Measurements from ENCODE around the gene RBM38. TPM values are rescaled to one million over a fixed set of nuclear protein-coding genes. Genes with fewer than 3 reads are reported as not detected.
A peak's percentile ranks its signal among the peaks of the same experiment; 100 is the strongest.

The RBM38 gene
- polyA plus RNA-seq, 4 donors = 13.2 to 17.5 (median 15.8) TPM

- no peak for DNase-seq
Measured at GRCh38 chr20:57384953-57385761, 6.0 kb upstream of the RBM38 start.

DNA sequence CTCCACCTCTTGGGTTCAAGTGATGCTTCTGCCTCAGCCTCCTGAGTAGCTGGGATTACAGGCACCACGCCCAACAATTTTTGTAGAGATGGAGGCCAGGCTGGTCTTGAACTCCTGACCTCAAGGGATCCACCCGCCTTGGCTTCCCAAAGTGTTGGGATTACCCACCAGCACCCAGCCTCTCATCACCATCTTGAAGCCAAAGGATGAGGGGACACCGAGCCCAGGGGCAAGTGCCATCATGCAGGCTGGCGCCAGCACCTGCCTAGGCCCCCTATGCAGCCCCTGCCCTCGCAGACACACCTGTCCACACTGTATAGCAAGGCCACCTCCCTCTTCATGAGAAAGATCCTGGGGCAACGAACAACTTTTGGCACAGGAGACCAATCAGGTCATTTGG, 5.3 kb upstream of the RBM38 start:
- H3K9me3 ChIP-seq (ENCODE audit: control insufficient read depth in 2 of 2, insufficient read depth in 1 of 2, low read depth in 1 of 2, low read length in 1 of 2) = no peaks in the 10 kb centered on the region
- peaks cover 0 to 8% (median 0%) of the 10 kb centered on the region in 3 donors for H3K4me1 ChIP-seq (ENCODE audit: control insufficient read depth in 3 of 3, insufficient read depth in 2 of 3, low read depth in 1 of 3, low read length in 2 of 3)
- peaks cover 0 to 2% (median 0%) of the 10 kb centered on the region in 3 donors for H3K36me3 ChIP-seq (ENCODE audit: control insufficient read depth in 3 of 3, insufficient read depth in 2 of 3, low read depth in 1 of 3, low read length in 3 of 3)
- no peaks in the 10 kb centered on the region for H3K27me3 ChIP-seq (ENCODE audit: control insufficient read depth in 3 of 3, insufficient read depth in 3 of 3, low read length in 3 of 3)
- FAIRE-seq = no peak
- DNase-seq = no peak
- no peak overlapping the region for H3K4me3 ChIP-seq (ENCODE audit: low read depth in 1 of 3, low read length in 3 of 3)
- 87 to 95% (median 91%) methylated on average over 6 of the region's 6 CpGs for WGBS, 3 donors
- no peak overlapping the region for H3K27ac ChIP-seq (ENCODE audit: low read depth in 1 of 3, low read length in 2 of 3)

More at GRCh38 chr20:57384953-57385761, 6.0 kb upstream of the RBM38 start:
- H3K27ac ChIP-seq (ENCODE audit: low read depth in 1 of 3, low read length in 2 of 3) = no peak overlapping the region
- peaks cover 0 to 8% (median 0%) of the 10 kb centered on the region in 3 donors for H3K4me1 ChIP-seq (ENCODE audit: control insufficient read depth in 3 of 3, insufficient read depth in 2 of 3, low read depth in 1 of 3, low read length in 2 of 3)
- peaks cover 0 to 7% (median 0%) of the 10 kb centered on the region in 3 donors for H3K36me3 ChIP-seq (ENCODE audit: control insufficient read depth in 3 of 3, insufficient read depth in 2 of 3, low read depth in 1 of 3, low read length in 3 of 3)
- no peaks in the 10 kb centered on the region for H3K27me3 ChIP-seq (ENCODE audit: control insufficient read depth in 3 of 3, insufficient read depth in 3 of 3, low read length in 3 of 3)
- WGBS, 3 donors = 89 to 91% (median 90%) methylated on average over 29 of the region's 29 CpGs
- H3K9me3 ChIP-seq (ENCODE audit: control insufficient read depth in 2 of 2, insufficient read depth in 1 of 2, low read depth in 1 of 2, low read length in 1 of 2) = no peaks in the 10 kb centered on the region
- no peak overlapping the region for H3K4me3 ChIP-seq (ENCODE audit: low read depth in 1 of 3, low read length in 3 of 3)
- no peak for FAIRE-seq

DNA sequence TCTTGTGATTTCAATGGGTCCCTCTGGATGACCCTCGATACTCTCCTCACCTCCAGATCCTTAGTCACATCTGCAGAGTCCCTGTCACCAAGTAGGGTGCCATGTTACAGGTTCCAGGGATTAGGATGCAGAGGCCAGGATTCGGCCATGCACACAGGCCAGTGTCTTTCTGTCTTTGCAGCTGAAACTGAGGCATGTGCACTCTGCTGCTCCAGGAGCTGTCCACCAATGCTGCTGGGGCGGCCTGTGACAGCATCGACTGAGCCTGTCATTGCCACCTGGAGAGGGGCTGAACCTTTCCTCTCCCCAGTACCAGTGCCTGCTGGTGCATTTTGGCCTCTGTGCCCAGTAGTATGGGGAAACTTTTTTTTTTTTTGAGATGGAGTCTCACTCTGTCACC, 4.4 kb upstream of the RBM38 start:
- H3K36me3 ChIP-seq (ENCODE audit: control insufficient read depth in 3 of 3, insufficient read depth in 2 of 3, low read depth in 1 of 3, low read length in 3 of 3) = no peaks in the 10 kb centered on the region
- DNase-seq (no peak), FAIRE-seq (no peak)
- no peak overlapping the region for H3K4me3 ChIP-seq (ENCODE audit: low read depth in 1 of 3, low read length in 3 of 3)
- no peaks in the 10 kb centered on the region for H3K27me3 ChIP-seq (ENCODE audit: control insufficient read depth in 3 of 3, insufficient read depth in 3 of 3, low read length in 3 of 3)
- H3K27ac ChIP-seq (ENCODE audit: low read depth in 1 of 3, low read length in 2 of 3) = no peak overlapping the region
- peaks cover 0 to 8% (median 0%) of the 10 kb centered on the region in 3 donors for H3K4me1 ChIP-seq (ENCODE audit: control insufficient read depth in 3 of 3, insufficient read depth in 2 of 3, low read depth in 1 of 3, low read length in 2 of 3)
- H3K9me3 ChIP-seq (ENCODE audit: control insufficient read depth in 2 of 2, insufficient read depth in 1 of 2, low read depth in 1 of 2, low read length in 1 of 2) = no peaks in the 10 kb centered on the region
- 97 to 99% (median 98%) methylated on average over 4 of the region's 4 CpGs for WGBS, 3 donors

- Histone ChIP-seq H3K4me3 (ENCODE audit: low read depth in 1 of 3, low read length in 3 of 3) (no peak overlapping the region), H3K36me3 (ENCODE audit: control insufficient read depth in 3 of 3, insufficient read depth in 2 of 3, low read depth in 1 of 3, low read length in 3 of 3) (no peaks in the 10 kb centered on the region), H3K27ac (ENCODE audit: low read depth in 1 of 3, low read length in 2 of 3) (no peak overlapping the region), H3K9me3 (ENCODE audit: control insufficient read depth in 2 of 2, insufficient read depth in 1 of 2, low read depth in 1 of 2, low read length in 1 of 2) (no peaks in the 10 kb centered on the region), H3K27me3 (ENCODE audit: control insufficient read depth in 3 of 3, insufficient read depth in 3 of 3, low read length in 3 of 3) (no peaks in the 10 kb centered on the region), H3K4me1 (ENCODE audit: control insufficient read depth in 3 of 3, insufficient read depth in 2 of 3, low read depth in 1 of 3, low read length in 2 of 3) (peaks cover 0 to 8% (median 0%) of the 10 kb centered on the region in 3 donors)
- DNase-seq (no peak), FAIRE-seq (no peak)
- WGBS, 3 donors = 91 to 92% (median 91%) methylated on average over 8 of the region's 8 CpGs
Measured at GRCh38 chr20:57387463-57387862, 3.7 kb upstream of the RBM38 start.

DNA sequence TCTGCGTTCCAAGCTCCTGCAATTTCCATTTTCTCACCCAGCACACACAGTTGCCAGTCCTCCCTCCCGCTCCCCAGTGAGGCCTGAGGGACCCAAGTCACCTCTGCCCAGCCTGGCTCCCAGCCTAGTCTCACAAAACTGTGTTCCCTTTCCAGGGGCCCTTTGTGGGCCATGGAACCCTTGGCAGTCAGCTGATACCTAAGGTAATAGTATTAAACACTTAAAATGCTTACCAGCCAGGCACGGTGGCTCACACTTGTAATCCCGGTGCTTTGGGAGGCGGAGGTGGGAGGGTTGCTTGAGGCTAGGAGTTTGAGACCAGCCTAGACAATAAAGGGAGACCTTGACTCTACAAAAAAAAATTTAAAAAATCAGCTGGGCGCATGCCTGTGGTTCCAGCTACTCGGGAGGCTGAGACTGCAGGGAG, 3.2 kb upstream of the RBM38 start:
- no peak for FAIRE-seq
- no peak overlapping the region for H3K4me3 ChIP-seq (ENCODE audit: low read depth in 1 of 3, low read length in 3 of 3)
- H3K27me3 ChIP-seq (ENCODE audit: control insufficient read depth in 3 of 3, insufficient read depth in 3 of 3, low read length in 3 of 3) = no peaks in the 10 kb centered on the region
- H3K36me3 ChIP-seq (ENCODE audit: control insufficient read depth in 3 of 3, insufficient read depth in 2 of 3, low read depth in 1 of 3, low read length in 3 of 3) = peaks cover 0 to 3% (median 0%) of the 10 kb centered on the region in 3 donors
- no peak overlapping the region for H3K27ac ChIP-seq (ENCODE audit: low read depth in 1 of 3, low read length in 2 of 3)
- DNase-seq = no peak
- H3K9me3 ChIP-seq (ENCODE audit: control insufficient read depth in 2 of 2, insufficient read depth in 1 of 2, low read depth in 1 of 2, low read length in 1 of 2) = no peaks in the 10 kb centered on the region
- H3K4me1 ChIP-seq (ENCODE audit: control insufficient read depth in 3 of 3, insufficient read depth in 2 of 3, low read depth in 1 of 3, low read length in 2 of 3) = peaks cover 0 to 8% (median 0%) of the 10 kb centered on the region in 3 donors
- 86 to 88% (median 87%) methylated on average over 7 of the region's 7 CpGs for WGBS, 3 donors

- Histone ChIP-seq H3K9me3 (ENCODE audit: control insufficient read depth in 2 of 2, insufficient read depth in 1 of 2, low read depth in 1 of 2, low read length in 1 of 2) (no peaks in the 10 kb centered on the region), H3K27ac (ENCODE audit: low read depth in 1 of 3, low read length in 2 of 3) (peak overlapping the region in 2 of 3 donors; percentile 45 to 52), H3K27me3 (ENCODE audit: control insufficient read depth in 3 of 3, insufficient read depth in 3 of 3, low read length in 3 of 3) (no peaks in the 10 kb centered on the region), H3K4me3 (ENCODE audit: low read depth in 1 of 3, low read length in 3 of 3) (peak overlapping the region; percentile 25 to 45 (median 44)), H3K4me1 (ENCODE audit: control insufficient read depth in 3 of 3, insufficient read depth in 2 of 3, low read depth in 1 of 3, low read length in 2 of 3) (peaks cover 0 to 8% (median 0%) of the 10 kb centered on the region in 3 donors), H3K36me3 (ENCODE audit: control insufficient read depth in 3 of 3, insufficient read depth in 2 of 3, low read depth in 1 of 3, low read length in 3 of 3) (peaks cover 0 to 14% (median 0%) of the 10 kb centered on the region in 3 donors)
- 1 to 4% (median 4%) methylated on average over 37 to 57 of the region's 57 CpGs for WGBS, 3 donors
- FAIRE-seq (no peak), DNase-seq (peak; percentile 86 to 93)
Measured at GRCh38 chr20:57388953-57389694, 2.1 kb upstream of the RBM38 start.

GRCh38 chr20:57389695-57390603, 1.2 kb upstream of the RBM38 start:
- no peak for FAIRE-seq
- WGBS, 3 donors = 32 to 60% (median 55%) methylated on average over 39 to 52 of the region's 52 CpGs
- peak overlapping the region in 2 of 3 donors; percentile 45 to 52 for H3K27ac ChIP-seq (ENCODE audit: low read depth in 1 of 3, low read length in 2 of 3)
- H3K9me3 ChIP-seq (ENCODE audit: control insufficient read depth in 2 of 2, insufficient read depth in 1 of 2, low read depth in 1 of 2, low read length in 1 of 2) = no peaks in the 10 kb centered on the region
- DNase-seq = no peak
- no peaks in the 10 kb centered on the region for H3K27me3 ChIP-seq (ENCODE audit: control insufficient read depth in 3 of 3, insufficient read depth in 3 of 3, low read length in 3 of 3)
- peaks cover 0 to 8% (median 0%) of the 10 kb centered on the region in 3 donors for H3K4me1 ChIP-seq (ENCODE audit: control insufficient read depth in 3 of 3, insufficient read depth in 2 of 3, low read depth in 1 of 3, low read length in 2 of 3)
- peaks cover 0 to 23% (median 0%) of the 10 kb centered on the region in 3 donors for H3K36me3 ChIP-seq (ENCODE audit: control insufficient read depth in 3 of 3, insufficient read depth in 2 of 3, low read depth in 1 of 3, low read length in 3 of 3)
- peak overlapping the region in 2 of 3 donors; percentile 44 to 45 for H3K4me3 ChIP-seq (ENCODE audit: low read depth in 1 of 3, low read length in 3 of 3)
